Measurements from ENCODE around the gene PADI3.
A peak's percentile ranks its signal among the peaks of the same experiment; 100 is the strongest.

The PADI3 gene

GRCh38 chr1:17248781-17249180 lies at the start of gene PADI3:
TSS of gene PADI3 (plus strand) at chr1:17249098. CDS start at chr1:17249138, 40 bp downstream.
- DNase-seq (ENCODE audit: low read depth) = no peak

- no peak for DNase-seq (ENCODE audit: low read depth)
Measured at GRCh38 chr1:17199267-17200044, 49.4 kb upstream of the PADI3 start.

- DNase-seq (ENCODE audit: low read depth) = no peak
Measured at GRCh38 chr1:17200246-17200645, 48.7 kb upstream of the PADI3 start.

- no peak for DNase-seq (ENCODE audit: low read depth)
Measured at GRCh38 chr1:17200756-17201155, 48.1 kb upstream of the PADI3 start.

GRCh38 chr1:17201201-17202021 lies 47.5 kb upstream of the PADI3 start:
- DNase-seq (ENCODE audit: low read depth) = no peak

GRCh38 chr1:17204546-17205440 lies 44.1 kb upstream of the PADI3 start, which contains the start of gene PADI1:
TSS of gene PADI1 (plus strand) at chr1:17205128. CDS start at chr1:17205218, 90 bp downstream.
- no peak for DNase-seq (ENCODE audit: low read depth)

GRCh38 chr1:17205652-17206051 lies 43.2 kb upstream of the PADI3 start:
- no peak for DNase-seq (ENCODE audit: low read depth)

GRCh38 chr1:17206196-17206595 lies 42.7 kb upstream of the PADI3 start:
- DNase-seq (ENCODE audit: low read depth) = no peak

GRCh38 chr1:17207046-17207445 lies 41.9 kb upstream of the PADI3 start:
- no peak for DNase-seq (ENCODE audit: low read depth)

- no peak for DNase-seq (ENCODE audit: low read depth)
Measured at GRCh38 chr1:17207540-17207939, 41.4 kb upstream of the PADI3 start.

- DNase-seq (ENCODE audit: low read depth) = no peak
Measured at GRCh38 chr1:17207966-17208418, 40.9 kb upstream of the PADI3 start.

- no peak for DNase-seq (ENCODE audit: low read depth)
Measured at GRCh38 chr1:17208546-17208945, 40.4 kb upstream of the PADI3 start.

- DNase-seq (ENCODE audit: low read depth) = no peak
Measured at GRCh38 chr1:17209430-17209829, 39.5 kb upstream of the PADI3 start.

GRCh38 chr1:17210176-17210575 lies 38.7 kb upstream of the PADI3 start:
- no peak for DNase-seq (ENCODE audit: low read depth)

GRCh38 chr1:17211377-17211776 lies 37.5 kb upstream of the PADI3 start:
- no peak for DNase-seq (ENCODE audit: low read depth)

- DNase-seq (ENCODE audit: low read depth) = no peak
Measured at GRCh38 chr1:17212009-17212408, 36.9 kb upstream of the PADI3 start.

GRCh38 chr1:17212487-17213121 lies 36.3 kb upstream of the PADI3 start:
- DNase-seq (ENCODE audit: low read depth) = peak; percentile 33

- DNase-seq (ENCODE audit: low read depth) = no peak
Measured at GRCh38 chr1:17213148-17213781, 35.6 kb upstream of the PADI3 start.

- DNase-seq (ENCODE audit: low read depth) = no peak
Measured at GRCh38 chr1:17213782-17214148, 35.1 kb upstream of the PADI3 start.

GRCh38 chr1:17214876-17215544 lies 33.9 kb upstream of the PADI3 start:
- DNase-seq (ENCODE audit: low read depth) = no peak

- no peak for DNase-seq (ENCODE audit: low read depth)
Measured at GRCh38 chr1:17215545-17215890, 33.4 kb upstream of the PADI3 start.

Data from activated T-helper 1 cell treated with Interleukin-2 at 50 U/mL for 16 hours (primary cell).